ENCODE measurements around the gene MARK1. TPM values are rescaled to one million over a fixed set of nuclear protein-coding genes. Genes with fewer than 3 reads are reported as not detected.

MARK1 gene
- total and polyA plus RNA-seq, 10 of the 15 experiments (the other 5 are each of a cell fraction or from before 2014, with no cell fraction given): 0.02 to 0.67 (median 0.12) TPM; not detected in 6

GRCh38 chr1:220700556-220701179, 172.7 kb downstream of the MARK1 start:
- Histone ChIP-seq H3K4me3 (no peak overlapping the region), H3K79me2 (ENCODE audit: control insufficient read depth, insufficient read depth, low read length) (no peaks in the 10 kb centered on the region), H3K36me3 (ENCODE audit: control insufficient read depth in 2 of 2, insufficient read depth in 2 of 2, low read length in 1 of 2) (no peaks in the 10 kb centered on the region), H2AFZ (ENCODE audit: control insufficient read depth, low read depth, low read length) (no peak overlapping the region), H3K4me1 (ENCODE audit: control insufficient read depth, insufficient read depth, low read length) (no peaks in the 10 kb centered on the region), H3K27ac (ENCODE audit: control insufficient read depth, insufficient read depth) (no peak overlapping the region), H3K9ac (ENCODE audit: control insufficient read depth, insufficient read depth, low read length) (no peak overlapping the region), H3K9me3 (replicated peaks; ENCODE audit: control insufficient read depth, insufficient read depth, low read length) (no peaks in the 10 kb centered on the region; the same call in 2 of the 3 replicates), H4K20me1 (ENCODE audit: control insufficient read depth, insufficient read depth) (no peaks in the 10 kb centered on the region), H3K27me3 (replicated peaks in 1 of 2; ENCODE audit: control insufficient read depth in 2 of 2, insufficient read depth in 2 of 2, low read length in 1 of 2) (no peaks in the 10 kb centered on the region), H3K4me2 (ENCODE audit: control insufficient read depth, insufficient read depth) (no peak overlapping the region)
- WGBS (ENCODE audit: insufficient coverage, insufficient replicate concordance, low lambda C conversion rate, missing lambda C conversion rate): 93% methylated on average over 2 of the region's 2 CpGs
- ChIA-PET SMC1A (ENCODE audit: uncharacterized antibody, unreplicated experiment) (interaction anchor here (0.5 to 1.5 kb wide), 4 partner anchors 9 to 1824 kb away, joined by 3 to 7 read pairs (median 3); no protein-coding TSS in a partner anchor), POLR2A (interaction anchor here (0.6 kb wide), 1 partner anchor 11 kb away, joined by 3 read pairs; no protein-coding TSS in a partner anchor), CTCF (interaction anchor here (0.6 to 3.1 kb wide), 6 partner anchors 9 to 1395 kb away, joined by 3 to 14 read pairs (median 5); no protein-coding TSS in a partner anchor), RAD21 (ENCODE audit: unreplicated experiment) (interaction anchor here (1.2 to 2.3 kb wide), 2 partner anchors 10 to 32 kb away, joined by 4 to 10 read pairs; no protein-coding TSS in a partner anchor)
- intact Hi-C loops (cut with micrococcal nuclease; ENCODE audit: unreplicated experiment): no loop called here
- BruUV-seq (replicated peaks): no TSS peak
- ATAC-seq: no peak
- no peak for DNase-seq (ENCODE audit: low read depth, low spot score)
- TF ChIP-seq YY1 (IDR thresholded peaks at IDR 0.05; ENCODE audit: low read depth, low read length) (no peak), ATF3 (IDR thresholded peaks at IDR 0.05; ENCODE audit: borderline replicate concordance, extremely low read depth, low read depth, low read length) (no peak), SPI1 (IDR thresholded peaks at IDR 0.05; ENCODE audit: borderline replicate concordance, insufficient read depth, low read depth, low read length) (no peak), FOS (IDR thresholded peaks at IDR 0.05; ENCODE audit: borderline replicate concordance, extremely low read depth, insufficient read length) (no peak), DPF2 (IDR thresholded peaks at IDR 0.05) (no peak), RAD51 (IDR thresholded peaks at IDR 0.05) (no peak), BMI1 (IDR thresholded peaks at IDR 0.05; ENCODE audit: borderline replicate concordance) (no peak), TCF12 (IDR thresholded peaks at IDR 0.05; ENCODE audit: low read depth, low read length) (no peak), FOXM1 (IDR thresholded peaks at IDR 0.05; ENCODE audit: low read depth, low read length) (no peak), CEBPB (IDR thresholded peaks at IDR 0.05; ENCODE audit: borderline replicate concordance in 1 of 2, low read depth in 2 of 2, low read length in 2 of 2) (no peak), STAT1 (conservative IDR thresholded peaks at IDR 0.05) (no peak), ZBED1 (IDR thresholded peaks at IDR 0.05; ENCODE audit: borderline replicate concordance) (no peak), TAF1 (IDR thresholded peaks at IDR 0.05; ENCODE audit: borderline replicate concordance, low read depth, low read length) (no peak), TBL1XR1 (IDR thresholded peaks at IDR 0.05; ENCODE audit: low read depth, low read length) (no peak)
- TF ChIP-seq, protein P1, sequence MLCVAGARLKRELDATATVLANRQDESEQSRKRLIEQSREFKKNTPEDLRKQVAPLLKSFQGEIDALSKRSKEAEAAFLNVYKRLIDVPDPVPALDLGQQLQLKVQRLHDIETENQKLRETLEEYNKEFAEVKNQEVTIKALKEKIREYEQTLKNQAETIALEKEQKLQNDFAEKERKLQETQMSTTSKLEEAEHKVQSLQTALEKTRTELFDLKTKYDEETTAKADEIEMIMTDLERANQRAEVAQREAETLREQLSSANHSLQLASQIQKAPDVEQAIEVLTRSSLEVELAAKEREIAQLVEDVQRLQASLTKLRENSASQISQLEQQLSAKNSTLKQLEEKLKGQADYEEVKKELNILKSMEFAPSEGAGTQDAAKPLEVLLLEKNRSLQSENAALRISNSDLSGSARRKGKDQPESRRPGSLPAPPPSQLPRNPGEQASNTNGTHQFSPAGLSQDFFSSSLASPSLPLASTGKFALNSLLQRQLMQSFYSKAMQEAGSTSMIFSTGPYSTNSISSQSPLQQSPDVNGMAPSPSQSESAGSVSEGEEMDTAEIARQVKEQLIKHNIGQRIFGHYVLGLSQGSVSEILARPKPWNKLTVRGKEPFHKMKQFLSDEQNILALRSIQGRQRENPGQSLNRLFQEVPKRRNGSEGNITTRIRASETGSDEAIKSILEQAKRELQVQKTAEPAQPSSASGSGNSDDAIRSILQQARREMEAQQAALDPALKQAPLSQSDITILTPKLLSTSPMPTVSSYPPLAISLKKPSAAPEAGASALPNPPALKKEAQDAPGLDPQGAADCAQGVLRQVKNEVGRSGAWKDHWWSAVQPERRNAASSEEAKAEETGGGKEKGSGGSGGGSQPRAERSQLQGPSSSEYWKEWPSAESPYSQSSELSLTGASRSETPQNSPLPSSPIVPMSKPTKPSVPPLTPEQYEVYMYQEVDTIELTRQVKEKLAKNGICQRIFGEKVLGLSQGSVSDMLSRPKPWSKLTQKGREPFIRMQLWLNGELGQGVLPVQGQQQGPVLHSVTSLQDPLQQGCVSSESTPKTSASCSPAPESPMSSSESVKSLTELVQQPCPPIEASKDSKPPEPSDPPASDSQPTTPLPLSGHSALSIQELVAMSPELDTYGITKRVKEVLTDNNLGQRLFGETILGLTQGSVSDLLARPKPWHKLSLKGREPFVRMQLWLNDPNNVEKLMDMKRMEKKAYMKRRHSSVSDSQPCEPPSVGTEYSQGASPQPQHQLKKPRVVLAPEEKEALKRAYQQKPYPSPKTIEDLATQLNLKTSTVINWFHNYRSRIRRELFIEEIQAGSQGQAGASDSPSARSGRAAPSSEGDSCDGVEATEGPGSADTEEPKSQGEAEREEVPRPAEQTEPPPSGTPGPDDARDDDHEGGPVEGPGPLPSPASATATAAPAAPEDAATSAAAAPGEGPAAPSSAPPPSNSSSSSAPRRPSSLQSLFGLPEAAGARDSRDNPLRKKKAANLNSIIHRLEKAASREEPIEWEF (IDR thresholded peaks at IDR 0.05; ENCODE audit: insufficient replicate concordance, low read depth, low read length): no peak
- FAIRE-seq: no peak
- in situ Hi-C loops (cut with MboI): no loop called here

Data from GM12878 (cell line).